ENCODE results near the gene CPZ.
"Not testable (repeated sequence)": the region's sequence is repeated elsewhere in the genome, so short reads cannot be mapped to it uniquely, and the experiment has no call there.

Gene CPZ

GRCh38 chr4:8652181-8653078, 59.9 kb downstream of the CPZ start:
- Histone ChIP-seq H2BK15ac (ENCODE audit: low read length) (peak overlapping the region; percentile 72), H4K8ac (ENCODE audit: low read depth, low read length) (no peak overlapping the region), H3K36me3 (replicated peaks in 1 of 2; ENCODE audit: control insufficient read depth in 2 of 2, insufficient read depth in 2 of 2, low read length in 2 of 2) (no peaks in the 10 kb centered on the region), H3K4me2 (ENCODE audit: insufficient read depth, low read length, poor library complexity, severe bottlenecking) (no peak overlapping the region), H2BK12ac (ENCODE audit: low read length) (peak overlapping the region; percentile 54), H2AK5ac (ENCODE audit: low read depth, low read length) (peak overlapping the region; percentile 36), H2AFZ (ENCODE audit: low read length) (no peak overlapping the region), H3K79me1 (ENCODE audit: low read depth, low read length) (no peaks in the 10 kb centered on the region), H2BK120ac (ENCODE audit: low read depth, low read length) (no peak overlapping the region), H3K27me3 (ENCODE audit: control insufficient read depth in 3 of 3, insufficient read depth in 3 of 3, low read depth in 1 of 3, low read length in 3 of 3) (peaks cover 0 to 24% (median 0%) of the 10 kb centered on the region in 3 experiments), H3K9ac (ENCODE audit: low read depth, low read length, poor library complexity) (no peak overlapping the region), H2BK5ac (ENCODE audit: low read length) (peak overlapping the region; percentile 62), H3K18ac (ENCODE audit: low read length) (peak overlapping the region; percentile 13), H3K14ac (ENCODE audit: low read length) (no peak overlapping the region), H3K23ac (ENCODE audit: low read depth, low read length, poor library complexity) (no peak overlapping the region), H3K4me1 (ENCODE audit: control insufficient read depth in 2 of 2, insufficient read depth in 1 of 2, low read depth in 1 of 2, low read length in 2 of 2) (peaks cover 0 to 2% of the 10 kb centered on the region in 2 donors), H3K27ac (replicated peaks; ENCODE audit: low read length) (no peak overlapping the region), H3K4me3 (ENCODE audit: low read length in 2 of 2) (no peak overlapping the region), H3K9me3 (replicated peaks in 1 of 2; ENCODE audit: control insufficient read depth in 2 of 2, insufficient read depth in 1 of 2, low read depth in 1 of 2, low read length in 2 of 2) (no peaks in the 10 kb centered on the region), H4K91ac (ENCODE audit: low read depth, low read length, poor library complexity) (no peak overlapping the region), H3K4ac (ENCODE audit: low read length) (no peak overlapping the region)
- WGBS, 2 donors (ENCODE audit: extremely low coverage in 2 of 2, insufficient read length in 2 of 2, insufficient replicate concordance in 1 of 2), result no CpG with 5 or more reads among the region's 25 CpGs
- no peak for DNase-seq (ENCODE audit: low spot score)

GRCh38 chr4:8653326-8654000, 60.9 kb downstream of the CPZ start:
- Histone ChIP-seq H3K9me3 (replicated peaks in 1 of 2; ENCODE audit: control insufficient read depth in 2 of 2, insufficient read depth in 1 of 2, low read depth in 1 of 2, low read length in 2 of 2) (no peaks in the 10 kb centered on the region), H2BK15ac (ENCODE audit: low read length) (no peak overlapping the region), H3K27me3 (ENCODE audit: control insufficient read depth in 3 of 3, insufficient read depth in 3 of 3, low read depth in 1 of 3, low read length in 3 of 3) (peaks cover 0 to 23% (median 0%) of the 10 kb centered on the region in 3 experiments), H3K79me1 (ENCODE audit: low read depth, low read length) (no peaks in the 10 kb centered on the region), H3K4me2 (ENCODE audit: insufficient read depth, low read length, poor library complexity, severe bottlenecking) (no peak overlapping the region), H2BK120ac (ENCODE audit: low read depth, low read length) (no peak overlapping the region), H2AFZ (ENCODE audit: low read length) (no peak overlapping the region), H3K4me3 (ENCODE audit: low read length in 2 of 2) (no peak overlapping the region), H2BK5ac (ENCODE audit: low read length) (no peak overlapping the region), H3K18ac (ENCODE audit: low read length) (no peak overlapping the region), H3K27ac (replicated peaks; ENCODE audit: low read length) (no peak overlapping the region), H3K36me3 (replicated peaks in 1 of 2; ENCODE audit: control insufficient read depth in 2 of 2, insufficient read depth in 2 of 2, low read length in 2 of 2) (no peaks in the 10 kb centered on the region), H3K9ac (ENCODE audit: low read depth, low read length, poor library complexity) (no peak overlapping the region), H2BK12ac (ENCODE audit: low read length) (no peak overlapping the region), H4K91ac (ENCODE audit: low read depth, low read length, poor library complexity) (no peak overlapping the region), H4K8ac (ENCODE audit: low read depth, low read length) (no peak overlapping the region), H3K4me1 (ENCODE audit: control insufficient read depth in 2 of 2, insufficient read depth in 1 of 2, low read depth in 1 of 2, low read length in 2 of 2) (peaks cover 0 to 2% of the 10 kb centered on the region in 2 donors), H3K14ac (ENCODE audit: low read length) (no peak overlapping the region), H3K4ac (ENCODE audit: low read length) (no peak overlapping the region), H3K23ac (ENCODE audit: low read depth, low read length, poor library complexity) (no peak overlapping the region), H2AK5ac (ENCODE audit: low read depth, low read length) (peak overlapping the region; percentile 29)
- no peak for DNase-seq (ENCODE audit: low spot score)
- no CpG with 5 or more reads among the region's 22 CpGs for WGBS, 2 donors (ENCODE audit: extremely low coverage in 2 of 2, insufficient read length in 2 of 2, insufficient replicate concordance in 1 of 2)

- H3K36me3 ChIP-seq (replicated peaks in 1 of 2; ENCODE audit: control insufficient read depth in 2 of 2, insufficient read depth in 2 of 2, low read length in 2 of 2); H3K4me3 ChIP-seq (ENCODE audit: low read length in 2 of 2); H3K27ac ChIP-seq (replicated peaks; ENCODE audit: low read length); H2BK120ac ChIP-seq (ENCODE audit: low read depth, low read length); H2BK15ac ChIP-seq (ENCODE audit: low read length); H4K8ac ChIP-seq (ENCODE audit: low read depth, low read length); H3K4ac ChIP-seq (ENCODE audit: low read length); DNase-seq (ENCODE audit: low spot score); H3K14ac ChIP-seq (ENCODE audit: low read length); H3K9me3 ChIP-seq (replicated peaks in 1 of 2; ENCODE audit: control insufficient read depth in 2 of 2, insufficient read depth in 1 of 2, low read depth in 1 of 2, low read length in 2 of 2); H3K4me2 ChIP-seq (ENCODE audit: insufficient read depth, low read length, poor library complexity, severe bottlenecking); H3K18ac ChIP-seq (ENCODE audit: low read length); H2BK5ac ChIP-seq (ENCODE audit: low read length); H4K91ac ChIP-seq (ENCODE audit: low read depth, low read length, poor library complexity); H2AFZ ChIP-seq (ENCODE audit: low read length); H3K79me1 ChIP-seq (ENCODE audit: low read depth, low read length); H3K9ac ChIP-seq (ENCODE audit: low read depth, low read length, poor library complexity); H2BK12ac ChIP-seq (ENCODE audit: low read length); H3K4me1 ChIP-seq (ENCODE audit: control insufficient read depth in 2 of 2, insufficient read depth in 1 of 2, low read depth in 1 of 2, low read length in 2 of 2); H2AK5ac ChIP-seq (ENCODE audit: low read depth, low read length); H3K23ac ChIP-seq (ENCODE audit: low read depth, low read length, poor library complexity): not testable (repeated sequence)
- peaks cover 0 to 17% (median 0%) of the 10 kb centered on the region in 3 experiments for H3K27me3 ChIP-seq (ENCODE audit: control insufficient read depth in 3 of 3, insufficient read depth in 3 of 3, low read depth in 1 of 3, low read length in 3 of 3)
- WGBS, 2 donors (ENCODE audit: extremely low coverage in 2 of 2, insufficient read length in 2 of 2, insufficient replicate concordance in 1 of 2), result no CpG with 5 or more reads among the region's 5 CpGs
Observed at GRCh38 chr4:8654139-8654538, 61.6 kb downstream of the CPZ start.

All from neuronal stem cell (in vitro differentiated cells).